ENCODE data around the gene RSU1. TPM values are rescaled to one million over a fixed set of nuclear protein-coding genes. Genes with fewer than 3 reads are reported as not detected.
A peak's percentile ranks its signal among the peaks of the same experiment; 100 is the strongest.

Gene RSU1
- total RNA-seq, 1 donor from 2014 or later, result 118 TPM

DNA sequence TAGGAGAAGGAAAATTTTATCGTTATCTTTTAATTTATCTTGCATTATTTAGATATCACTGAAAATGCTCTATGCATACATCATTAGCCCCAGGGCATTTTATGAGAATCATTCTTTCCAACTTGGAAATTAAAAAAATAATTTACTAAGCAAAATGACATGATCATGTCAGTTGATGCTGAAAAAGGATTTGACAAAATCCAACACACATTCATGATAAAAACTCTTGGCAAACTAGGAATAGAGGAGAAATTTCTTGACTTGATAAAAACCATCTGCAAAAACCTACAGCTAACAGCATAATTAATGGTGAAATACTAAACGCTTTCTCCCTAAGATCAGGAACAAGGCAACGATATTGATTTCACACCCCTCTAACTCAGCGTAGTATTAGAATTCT is 40.2 kb upstream of the RSU1 start:
- H3K4me1 Mint-ChIP-seq (ENCODE audit: unreplicated experiment), result peaks cover 37% of the 10 kb centered on the region
- H3K27me3 Mint-ChIP-seq (ENCODE audit: unreplicated experiment), result peaks cover 3% of the 10 kb centered on the region
- H3K27ac Mint-ChIP-seq (ENCODE audit: unreplicated experiment), result peak overlapping the region; percentile 79
- no peak overlapping the region for H3K4me3 Mint-ChIP-seq (ENCODE audit: unreplicated experiment)
- TF ChIP-seq CTCF (IDR thresholded peaks at IDR 0.05; ENCODE audit: unreplicated experiment), result no peak
- DNase-seq (ENCODE audit: low spot score), result no peak
- H3K9me3 Mint-ChIP-seq (ENCODE audit: unreplicated experiment), result no peaks in the 10 kb centered on the region
- H3K36me3 Mint-ChIP-seq (ENCODE audit: low read depth, unreplicated experiment), result peaks cover 3% of the 10 kb centered on the region

DNA sequence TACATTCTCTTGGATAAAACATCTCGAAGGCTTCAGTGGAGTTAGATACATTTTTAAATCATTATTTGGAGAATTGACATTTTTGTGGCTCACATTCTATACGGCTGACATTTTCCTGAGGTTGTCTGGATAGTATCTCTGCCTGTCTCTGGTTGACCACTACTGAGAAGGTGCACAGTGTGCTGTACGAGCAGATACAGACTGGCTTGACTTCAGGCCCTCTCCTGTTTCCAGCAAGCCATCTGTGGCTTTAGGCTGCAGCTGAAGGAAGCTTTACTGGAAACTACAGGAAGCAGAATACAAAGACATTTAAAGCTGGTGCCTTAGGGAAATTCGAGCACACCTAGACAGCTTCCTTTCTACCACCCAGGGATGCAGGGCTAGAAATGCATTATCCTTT is 39.3 kb upstream of the RSU1 start:
- H3K36me3 Mint-ChIP-seq (ENCODE audit: low read depth, unreplicated experiment), result no peaks in the 10 kb centered on the region
- peak overlapping the region; percentile 37 for H3K4me3 Mint-ChIP-seq (ENCODE audit: unreplicated experiment)
- no peaks in the 10 kb centered on the region for H3K9me3 Mint-ChIP-seq (ENCODE audit: unreplicated experiment)
- DNase-seq (ENCODE audit: low spot score), result peak; percentile 19
- no peak for TF ChIP-seq CTCF (IDR thresholded peaks at IDR 0.05; ENCODE audit: unreplicated experiment)
- H3K27ac Mint-ChIP-seq (ENCODE audit: unreplicated experiment), result peak overlapping the region; percentile 97
- H3K27me3 Mint-ChIP-seq (ENCODE audit: unreplicated experiment), result peaks cover 5% of the 10 kb centered on the region
- peaks cover 37% of the 10 kb centered on the region for H3K4me1 Mint-ChIP-seq (ENCODE audit: unreplicated experiment)

DNA sequence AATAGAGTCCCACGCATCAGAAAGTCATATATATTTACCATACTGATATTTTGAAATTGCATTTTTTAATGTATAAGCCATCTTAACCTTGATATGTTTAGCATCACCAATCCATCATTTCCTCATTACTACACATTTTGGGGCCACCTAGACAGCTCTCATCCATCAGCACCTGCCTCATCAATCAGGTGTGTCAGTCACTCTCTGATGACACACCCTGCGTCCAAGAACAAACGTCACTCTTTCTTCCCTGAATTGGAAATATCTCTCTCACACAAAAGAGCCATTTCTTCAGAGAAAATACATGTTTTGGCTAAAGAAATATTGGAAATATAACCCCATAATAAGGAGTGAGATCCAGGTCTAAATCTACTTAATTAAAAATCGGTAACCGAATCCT is 38.9 kb upstream of the RSU1 start:
- no peak for TF ChIP-seq CTCF (IDR thresholded peaks at IDR 0.05; ENCODE audit: unreplicated experiment)
- H3K27ac Mint-ChIP-seq (ENCODE audit: unreplicated experiment), result peak overlapping the region; percentile 97
- no peaks in the 10 kb centered on the region for H3K36me3 Mint-ChIP-seq (ENCODE audit: low read depth, unreplicated experiment)
- peak overlapping the region; percentile 37 for H3K4me3 Mint-ChIP-seq (ENCODE audit: unreplicated experiment)
- DNase-seq (ENCODE audit: low spot score), result no peak
- H3K27me3 Mint-ChIP-seq (ENCODE audit: unreplicated experiment), result peaks cover 5% of the 10 kb centered on the region
- H3K9me3 Mint-ChIP-seq (ENCODE audit: unreplicated experiment), result no peaks in the 10 kb centered on the region
- peaks cover 37% of the 10 kb centered on the region for H3K4me1 Mint-ChIP-seq (ENCODE audit: unreplicated experiment)

DNA sequence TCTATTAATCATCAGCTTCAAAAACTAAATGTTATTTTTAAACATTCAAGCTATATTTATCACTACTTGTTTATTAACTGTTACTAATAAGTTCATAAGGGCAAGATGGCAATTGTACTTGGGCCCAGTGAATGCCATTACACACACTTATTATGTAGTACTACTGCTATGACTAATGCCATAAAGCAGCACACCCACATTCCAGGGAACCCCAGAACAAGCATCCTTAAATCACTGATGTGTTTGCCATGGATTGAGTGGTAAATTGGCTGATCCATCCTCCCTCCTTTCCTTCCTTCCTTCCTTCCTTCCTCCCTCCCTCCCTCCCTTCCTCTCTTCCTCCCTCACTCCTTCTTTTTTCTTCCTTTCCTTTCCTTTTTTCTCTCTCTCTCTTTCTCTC is 37.4 kb upstream of the RSU1 start:
- Mint-ChIP-seq H3K4me3 (ENCODE audit: unreplicated experiment) (no peak overlapping the region), H3K27ac (ENCODE audit: unreplicated experiment) (no peak overlapping the region), H3K27me3 (ENCODE audit: unreplicated experiment) (peaks cover 5% of the 10 kb centered on the region), H3K4me1 (ENCODE audit: unreplicated experiment) (peaks cover 37% of the 10 kb centered on the region), H3K36me3 (ENCODE audit: low read depth, unreplicated experiment) (no peaks in the 10 kb centered on the region), H3K9me3 (ENCODE audit: unreplicated experiment) (no peaks in the 10 kb centered on the region)
- DNase-seq (ENCODE audit: low spot score), result no peak
- no peak for TF ChIP-seq CTCF (IDR thresholded peaks at IDR 0.05; ENCODE audit: unreplicated experiment)

DNA sequence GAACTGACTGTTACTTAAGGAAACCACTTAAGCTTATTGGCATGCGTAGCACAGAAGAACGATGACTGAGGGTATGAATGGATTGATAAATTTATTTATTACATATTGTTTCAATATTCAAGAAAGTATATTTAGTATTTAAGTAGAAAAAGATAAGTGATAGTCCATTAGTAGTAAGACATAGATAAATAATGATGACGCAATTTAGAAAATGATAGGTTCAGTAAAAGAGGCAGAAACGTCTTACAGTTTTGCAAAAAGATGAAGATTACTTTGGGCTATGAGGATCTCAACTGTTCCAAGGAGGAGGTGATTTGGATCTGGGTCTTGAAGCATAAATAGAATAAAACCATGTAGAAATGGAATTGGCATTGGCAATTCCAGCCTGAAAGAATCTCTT is 36.6 kb upstream of the RSU1 start:
- no peak for TF ChIP-seq CTCF (IDR thresholded peaks at IDR 0.05; ENCODE audit: unreplicated experiment)
- H3K9me3 Mint-ChIP-seq (ENCODE audit: unreplicated experiment), result no peaks in the 10 kb centered on the region
- no peaks in the 10 kb centered on the region for H3K36me3 Mint-ChIP-seq (ENCODE audit: low read depth, unreplicated experiment)
- peaks cover 37% of the 10 kb centered on the region for H3K4me1 Mint-ChIP-seq (ENCODE audit: unreplicated experiment)
- no peak for DNase-seq (ENCODE audit: low spot score)
- no peak overlapping the region for H3K4me3 Mint-ChIP-seq (ENCODE audit: unreplicated experiment)
- peaks cover 5% of the 10 kb centered on the region for H3K27me3 Mint-ChIP-seq (ENCODE audit: unreplicated experiment)
- H3K27ac Mint-ChIP-seq (ENCODE audit: unreplicated experiment), result peak overlapping the region; percentile 81
